HCT116 (cell line): Measurements from ENCODE around the gene SYNE3. TPM values are rescaled to one million over a fixed set of nuclear protein-coding genes. Genes with fewer than 3 reads are reported as not detected.

Source experiments
- ATAC-seq: fragments of 200-7000 bp; cut with Tn5 transposase; 2 replicates; pipeline ENCODE4 v1.9.1; 2020; ENCODE audit warnings: mild to moderate bottlenecking, moderate library complexity
- BruUV-seq: library from RNA; stranded (reverse); fragments of 400-500 nt; replicated peaks from 2 replicates; lab custom pipeline; 2021; lab: Mats Ljungman, UMichigan
- CTCF ChIA-PET: fragments of 300-600 bp; sonication (Branson Sonifier 250); formaldehyde crosslinking; loops from one replicate; lab custom pipeline; 2021; ENCODE audit warnings: antibody characterized with exemption; lab: Charles Lee
- POLR2A ChIA-PET: fragments of 300-600, 350-600 bp; sonication (Branson Sonifier 250); formaldehyde crosslinking; loops from one replicate; lab custom pipeline; 2021; ENCODE audit warnings: antibody characterized with exemption; lab: Charles Lee
- RAD21 ChIA-PET, 2 experiments: fragments of 300-600 bp; sonication (Branson Sonifier 250); formaldehyde crosslinking; loops; one replicate each; lab custom pipeline; 2023; ENCODE audit warnings: low total read pairs in 2 of 2; ENCODE audit not compliant: uncharacterized antibody in 2 of 2, unreplicated experiment in 2 of 2, low non-redundant PET in 1 of 2; lab: Charles Lee
- DNase-seq: peaks from one replicate; pipeline ENCODE4 v3.0.0-alpha.2; 2010; ENCODE audit warnings: low read depth, low spot score
- H2AFZ ChIP-seq: fragments of 200-600 bp; shearing (Covaris generic), sonication (generic); 2 replicates; pipeline ENCODE4 v1.6.1; 2017; ENCODE audit warnings: low read depth, mixed run types, mixed read lengths, antibody characterized with exemption, low read length; ENCODE audit not compliant: poor library complexity, severe bottlenecking
- H3K27ac ChIP-seq: 2 replicates; pipeline ENCODE4 v1.5.1; 2012; ENCODE audit warnings: low read depth, low read length
- H3K27me3 ChIP-seq: fragments of 200-600 bp; sonication (generic); 2 replicates; pipeline ENCODE4 v1.6.1; 2016; ENCODE audit warnings: mixed run types, low read length, mixed read lengths; ENCODE audit not compliant: insufficient read depth
- H3K36me3 ChIP-seq, 2 experiments: fragments of 200-500 bp in 1 of 2; fragments of 200-600 bp in 1 of 2; sonication (Bioruptor generic) in 1 of 2; sonication (generic) in 1 of 2; 2 replicates each; pipeline versions ENCODE4 v1.5.1 to v1.6.1; 2014 to 2016; ENCODE audit warnings: low read length in 2 of 2, inconsistent platforms in 1 of 2, mixed read lengths in 1 of 2, mixed run types in 1 of 2; ENCODE audit not compliant: insufficient read depth in 2 of 2, control insufficient read depth in 1 of 2
- H3K4me1 ChIP-seq, 2 experiments: fragments of 200-600 bp in 1 of 2; sonication (generic) in 1 of 2; 2 replicates each; pipeline versions ENCODE4 v1.5.1 to v1.6.1; 2012 to 2017; ENCODE audit warnings: low read length in 2 of 2, inconsistent platforms in 1 of 2, mild to moderate bottlenecking in 1 of 2, mixed read lengths in 1 of 2, mixed run types in 1 of 2, moderate library complexity in 1 of 2; ENCODE audit not compliant: insufficient read depth in 2 of 2, control insufficient read depth in 1 of 2
- H3K4me2 ChIP-seq: fragments of 200-600 bp; sonication (generic); 2 replicates; pipeline ENCODE4 v1.6.1; 2017; ENCODE audit warnings: mixed run types, low read length, mixed read lengths
- H3K4me3 ChIP-seq, 2 experiments: fragments of 200-600 bp in 1 of 2; sonication (generic) in 1 of 2; replicated peaks in 1 of 2; 2 replicates each; pipeline ENCODE4 v1.5.1; 2011 to 2016; ENCODE audit warnings: low read length in 2 of 2, control low read depth in 1 of 2, low read depth in 1 of 2, mild to moderate bottlenecking in 1 of 2, mixed read lengths in 1 of 2, mixed run types in 1 of 2
- H3K79me2 ChIP-seq: fragments of 200-600 bp; sonication (generic); 2 replicates; pipeline ENCODE4 v1.6.1; 2017; ENCODE audit warnings: mild to moderate bottlenecking, mixed run types, low read length, moderate library complexity, mixed read lengths; ENCODE audit not compliant: insufficient read depth
- H3K9ac ChIP-seq: fragments of 200-600 bp; sonication (generic); 2 replicates; pipeline ENCODE4 v1.6.1; 2016; ENCODE audit warnings: low read length, mixed read lengths
- H3K9me2 ChIP-seq: fragments of 200-600 bp; sonication (generic), shearing (Covaris generic); 2 replicates; pipeline ENCODE4 v1.6.1; 2017; ENCODE audit warnings: mixed run types, mild to moderate bottlenecking, moderate library complexity; ENCODE audit not compliant: insufficient read depth
- H3K9me3 ChIP-seq, 2 experiments: fragments of 200-500 bp in 1 of 2; fragments of 200-600 bp in 1 of 2; sonication (Bioruptor generic) in 1 of 2; sonication (generic) in 1 of 2; 2 replicates each; pipeline ENCODE4 v1.6.1; 2014 to 2017; ENCODE audit warnings: low read length in 2 of 2, mixed read lengths in 2 of 2, inconsistent platforms in 1 of 2, low read depth in 1 of 2, mild to moderate bottlenecking in 1 of 2, mixed run types in 1 of 2, moderate library complexity in 1 of 2; ENCODE audit not compliant: control insufficient read depth in 1 of 2, insufficient read depth in 1 of 2
- H4K20me1 ChIP-seq: fragments of 200-600 bp; sonication (generic), shearing (Covaris generic); 2 replicates; pipeline ENCODE4 v1.6.1; 2017; ENCODE audit warnings: mixed run types, mild to moderate bottlenecking, moderate library complexity; ENCODE audit not compliant: insufficient read depth
- EGR1 ChIP-seq: IDR thresholded peaks from 2 replicates; pipeline ENCODE4 v1.6.1; 2012; ENCODE audit warnings: low read depth
- JUND ChIP-seq: IDR thresholded peaks from 2 replicates; pipeline ENCODE4 v1.6.1; 2012
- POLR2A ChIP-seq: IDR thresholded peaks from 2 replicates; pipeline ENCODE4 v1.7.0; 2011; ENCODE audit warnings: borderline replicate concordance; ENCODE audit not compliant: insufficient read depth, insufficient read length; ENCODE audit errors: extremely low read depth
- POLR2AphosphoS5 ChIP-seq: IDR thresholded peaks from 2 replicates; pipeline ENCODE4 v1.6.1; 2011; ENCODE audit warnings: mild to moderate bottlenecking, low read depth, low read length, moderate library complexity
- RAD21 ChIP-seq: IDR thresholded peaks from 2 replicates; pipeline ENCODE4 v1.6.1; 2012; ENCODE audit warnings: low read depth, mild to moderate bottlenecking
- SIN3A ChIP-seq: IDR thresholded peaks from 2 replicates; pipeline ENCODE4 v1.6.1; 2012; ENCODE audit warnings: low read depth
- SP1 ChIP-seq: IDR thresholded peaks from 2 replicates; pipeline ENCODE4 v1.6.1; 2012; ENCODE audit warnings: low read depth
- YY1 ChIP-seq: IDR thresholded peaks from 2 replicates; pipeline ENCODE4 v1.6.1; 2011; ENCODE audit warnings: low read length, low read depth, moderate library complexity, mild to moderate bottlenecking; ENCODE audit not compliant: insufficient replicate concordance; ENCODE audit errors: extremely low read depth
- intact Hi-C: fragments of 100-400 bp; cut with micrococcal nuclease; formaldehyde crosslinking; loops from 2 replicates; pipeline ENCODE4 v1.10.0; 2022
- total RNA-seq: library from RNA; stranded (reverse); gene quantifications from one replicate; pipeline ENCODE4 v1.2.1, GENCODE V29; 2021; ENCODE audit not compliant: unreplicated experiment

Gene SYNE3
- total RNA-seq, 1 experiment from 2014 or later = 3.6 TPM

DNA sequence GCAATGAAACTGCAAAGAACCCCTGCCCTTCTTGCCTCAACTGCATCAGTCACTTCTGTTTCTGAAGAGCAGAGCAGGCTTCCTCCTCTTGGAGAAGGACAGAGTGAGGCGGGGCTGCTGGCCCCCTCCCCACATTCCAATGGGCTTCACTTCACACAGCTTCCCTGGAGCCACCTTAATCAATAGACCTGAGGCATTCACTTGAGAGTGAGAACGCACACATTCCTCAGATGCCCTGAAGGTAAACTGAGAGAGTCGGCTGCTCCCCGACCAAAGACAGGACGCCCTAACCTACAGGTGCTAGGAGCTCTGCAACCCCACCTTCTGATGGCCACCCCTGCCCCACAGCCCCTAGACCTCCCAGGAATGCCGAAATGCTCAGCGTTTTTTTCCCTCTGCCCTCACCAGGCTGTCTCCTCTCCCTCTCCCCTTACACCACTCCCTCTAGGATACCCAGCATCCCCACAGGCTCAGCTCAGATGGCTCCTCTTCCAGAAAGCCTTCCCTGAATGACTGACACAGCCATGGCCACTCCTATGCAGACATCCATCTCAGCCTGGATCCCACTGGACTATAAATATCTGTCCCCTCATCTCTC lies 31.1 kb downstream of the SYNE3 start:
- Histone ChIP-seq H3K27ac (no peak overlapping the region), H3K27me3 (no peaks in the 10 kb centered on the region), H3K4me1 (peaks cover 20 to 47% of the 10 kb centered on the region in 2 experiments), H3K4me3 (no peak overlapping the region), H3K9ac (no peak overlapping the region), H4K20me1 (no peaks in the 10 kb centered on the region), H3K9me2 (no peaks in the 10 kb centered on the region), H2AFZ (no peak overlapping the region), H3K36me3 (no peaks in the 10 kb centered on the region), H3K4me2 (no peak overlapping the region), H3K9me3 (no peaks in the 10 kb centered on the region), H3K79me2 (no peaks in the 10 kb centered on the region)
- no peak for TF ChIP-seq POLR2AphosphoS5
- CTCF ChIA-PET = no interaction called here
- RAD21 ChIA-PET = no interaction called here
- no peak for DNase-seq
- no peak for ATAC-seq
- intact Hi-C loops = no loop called here
- BruUV-seq = no TSS peak
- POLR2A ChIA-PET = no interaction called here

DNA sequence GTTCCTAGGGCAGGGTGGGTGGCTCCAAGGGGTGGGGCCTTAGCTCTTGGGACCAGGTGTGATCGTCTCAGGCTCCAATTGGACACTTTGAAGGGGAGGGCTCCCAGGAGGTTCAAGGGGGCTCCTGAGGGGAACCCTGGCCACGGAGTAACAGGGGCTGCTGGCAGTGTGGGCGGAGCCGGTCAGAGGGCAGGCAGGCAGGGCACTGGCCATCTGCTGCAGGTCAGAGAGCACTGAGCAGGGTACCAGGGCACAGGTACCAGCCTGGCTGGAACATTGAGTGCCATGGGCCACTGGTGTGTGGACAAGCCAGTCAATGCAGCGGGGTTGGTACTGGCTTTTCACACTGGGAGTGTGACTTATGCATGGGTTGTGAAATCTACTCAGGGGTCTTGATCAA lies 32.2 kb downstream of the SYNE3 start:
- H3K4me2 ChIP-seq = no peak overlapping the region
- RAD21 ChIA-PET = no interaction called here
- TF ChIP-seq SIN3A (no peak), SP1 (no peak), POLR2A (no peak), RAD21 (no peak), JUND (no peak), EGR1 (no peak), YY1 (no peak)
- TF ChIP-seq, all 23 proteins: peak for 0
- H3K4me1 ChIP-seq = peaks cover 20 to 57% of the 10 kb centered on the region in 2 experiments
- H3K9me2 ChIP-seq = no peaks in the 10 kb centered on the region
- BruUV-seq = no TSS peak
- intact Hi-C loops = no loop called here
- H3K27ac ChIP-seq = no peak overlapping the region
- no peaks in the 10 kb centered on the region for H4K20me1 ChIP-seq
- H3K36me3 ChIP-seq = no peaks in the 10 kb centered on the region
- no peak overlapping the region for H3K9ac ChIP-seq
- DNase-seq (no peak), ATAC-seq (no peak)
- H3K9me3 ChIP-seq = no peaks in the 10 kb centered on the region
- no peaks in the 10 kb centered on the region for H3K27me3 ChIP-seq
- CTCF ChIA-PET = interaction anchor here (2.3 kb wide), 1 partner anchor 32 kb away, joined by 7 read pairs; no protein-coding TSS in a partner anchor
- POLR2A ChIA-PET = no interaction called here
- H3K79me2 ChIP-seq = no peaks in the 10 kb centered on the region
- H2AFZ ChIP-seq = no peak overlapping the region
- H3K4me3 ChIP-seq = no peak overlapping the region
